ENCODE data around the gene BMP7.
"Not testable (repeated sequence)": the region's sequence is repeated elsewhere in the genome, so short reads cannot be mapped to it uniquely, and the experiment has no call there.

The BMP7 gene

GRCh38 chr20:57209413-57209812, 57.0 kb downstream of the BMP7 start:
- DNase-seq: no peak

DNA sequence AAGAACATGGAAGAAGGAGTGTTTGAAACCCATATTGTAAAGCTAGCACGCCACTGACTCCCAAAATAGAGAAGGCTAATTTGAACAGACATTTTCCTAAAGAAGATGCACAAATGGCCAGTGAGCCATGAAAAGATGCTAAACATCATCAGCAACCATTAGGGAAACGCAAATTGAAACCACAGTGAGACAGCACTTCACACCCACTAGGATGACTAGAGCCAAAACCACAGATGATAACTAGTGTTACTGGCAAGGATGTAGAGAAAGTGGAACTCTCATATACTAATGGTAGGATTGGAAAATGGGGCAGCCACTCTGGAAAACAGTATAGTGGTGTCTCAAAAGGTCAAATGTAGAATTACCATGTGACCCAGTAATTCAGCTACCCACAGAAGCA, 58.2 kb downstream of the BMP7 start:
- no peak for DNase-seq

GRCh38 chr20:57207251-57207650, 59.2 kb downstream of the BMP7 start:
- no peak for DNase-seq

GRCh38 chr20:57205606-57206219, 60.7 kb downstream of the BMP7 start:
- no peak for DNase-seq

DNA sequence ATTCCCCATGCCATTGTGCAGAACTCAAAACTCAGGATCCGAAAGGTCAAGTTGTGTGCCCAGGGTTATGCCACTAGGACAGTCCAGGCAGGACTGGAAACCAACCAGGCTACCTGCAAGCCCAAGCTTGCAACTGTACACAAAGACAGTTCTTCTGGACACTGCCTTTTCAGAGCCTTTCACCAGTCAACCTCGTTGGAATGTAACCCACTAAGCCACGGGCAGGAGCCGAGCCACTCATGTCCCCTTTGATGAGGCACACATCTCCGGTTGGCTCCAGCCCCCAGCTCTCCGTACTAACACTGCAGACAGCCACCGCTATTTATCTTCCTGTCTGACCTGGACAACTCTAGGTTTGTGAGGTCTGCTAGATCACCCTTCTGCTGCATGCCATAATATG, 62.5 kb downstream of the BMP7 start:
- no peak for DNase-seq

GRCh38 chr20:57203204-57203603, 63.2 kb downstream of the BMP7 start:
- no peak for DNase-seq

DNA sequence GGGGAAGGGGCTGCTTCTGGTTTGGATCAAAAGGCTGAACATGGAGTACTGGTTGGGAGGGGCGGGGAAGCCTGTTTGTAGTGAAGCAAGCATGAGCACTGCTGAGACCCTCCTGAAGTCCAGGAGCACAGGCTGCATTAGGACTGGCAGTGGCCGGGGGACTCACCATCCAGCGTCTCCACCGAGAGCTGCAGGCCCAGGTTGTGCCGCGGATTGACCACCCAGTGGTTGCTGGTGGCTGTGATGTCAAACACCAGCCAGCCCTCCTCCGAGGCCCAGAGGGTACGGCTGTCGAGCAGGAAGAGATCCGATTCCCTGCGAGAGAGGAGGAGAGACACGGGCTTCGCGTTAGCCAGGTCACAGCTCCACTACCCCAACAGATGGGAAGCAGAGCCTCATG, 64.1 kb downstream of the BMP7 start:
- no peak for DNase-seq

- no peak for DNase-seq
Measured at GRCh38 chr20:57200882-57201695, 65.4 kb downstream of the BMP7 start.

- no peak for DNase-seq
Measured at GRCh38 chr20:57199656-57200405, 66.6 kb downstream of the BMP7 start.

GRCh38 chr20:57198132-57199072, 68.0 kb downstream of the BMP7 start:
- no peak for DNase-seq

- DNase-seq: no peak
Measured at GRCh38 chr20:57197352-57198131, 68.9 kb downstream of the BMP7 start.

GRCh38 chr20:57195469-57196100, 70.9 kb downstream of the BMP7 start:
- DNase-seq: no peak

DNA sequence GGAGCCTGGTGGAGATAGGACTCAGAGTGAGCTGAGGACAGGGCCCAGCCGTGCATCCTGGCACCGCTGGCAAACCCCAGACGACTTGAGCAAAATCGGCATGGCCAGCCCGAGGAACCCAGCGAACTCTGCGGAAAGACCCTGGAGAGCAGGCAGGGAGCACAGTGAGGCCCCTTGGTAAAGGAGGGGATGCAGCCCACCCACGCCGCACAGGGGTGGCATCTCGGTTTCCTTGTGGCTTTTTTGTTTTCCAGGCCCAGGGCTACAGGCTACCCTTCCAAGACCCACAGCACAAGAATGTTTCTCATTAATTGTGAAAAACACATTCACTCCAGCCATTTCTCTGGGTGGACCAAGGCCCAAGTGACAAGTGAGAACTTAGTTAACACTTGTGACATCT, 71.4 kb downstream of the BMP7 start:
- DNase-seq: no peak

DNA sequence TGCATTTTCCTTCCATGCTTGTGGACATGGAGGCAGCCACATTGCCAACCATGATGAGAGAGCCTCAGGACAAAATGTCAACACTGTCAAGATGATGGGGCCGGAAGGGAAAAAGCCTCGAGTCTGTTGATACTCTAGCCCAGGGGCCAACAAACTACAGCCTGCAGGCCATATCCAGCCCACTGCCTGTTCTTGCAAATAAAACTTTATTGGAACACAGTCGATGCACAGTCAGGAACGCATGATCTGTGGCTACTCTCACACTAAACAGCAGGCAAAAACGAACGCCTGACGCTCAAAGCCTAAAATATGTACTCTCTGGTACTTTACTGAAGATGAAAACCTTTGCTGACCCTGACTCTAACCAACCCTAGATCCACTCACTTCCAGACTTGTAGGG, 72.3 kb downstream of the BMP7 start:
- no peak for DNase-seq

DNA sequence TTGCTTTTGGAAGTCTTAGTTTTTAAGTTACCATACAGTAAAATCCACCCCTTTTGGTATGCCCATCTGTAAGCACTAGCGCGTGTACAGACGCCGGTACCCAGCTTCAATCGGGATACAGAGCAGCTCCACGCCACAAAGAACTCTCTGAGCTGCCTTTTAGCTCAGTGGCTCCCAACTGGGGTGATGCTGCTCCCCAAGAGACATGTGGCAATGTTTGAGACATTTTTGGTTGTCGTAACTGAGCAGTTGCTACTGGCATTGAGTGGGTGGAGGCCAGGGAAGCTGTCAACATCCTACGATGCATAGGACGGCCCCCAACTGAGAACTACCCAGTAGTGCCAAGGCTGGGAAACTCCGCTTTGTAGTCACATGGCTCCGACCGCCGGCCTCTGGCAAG, 73.3 kb downstream of the BMP7 start:
- no peak for DNase-seq

DNA sequence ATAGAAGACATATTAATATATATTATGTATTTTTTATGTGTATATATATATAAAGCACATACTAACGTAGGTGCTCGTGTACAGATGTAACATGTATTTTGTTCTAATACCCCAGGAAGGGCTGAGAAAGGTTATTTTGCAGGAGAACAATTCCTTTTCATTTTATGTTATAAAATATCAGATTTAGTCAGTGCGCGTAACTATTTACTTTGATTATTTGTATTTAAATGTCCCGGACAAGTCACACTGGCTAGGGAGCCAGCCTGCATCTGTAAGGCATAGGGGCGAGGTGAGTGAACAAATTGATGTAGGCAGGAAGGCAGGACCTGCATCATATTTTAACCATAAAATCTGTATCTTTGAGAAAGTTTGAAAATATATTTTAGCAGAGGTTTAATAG, 74.1 kb downstream of the BMP7 start:
- DNase-seq: no peak

GRCh38 chr20:57191265-57191638, 75.2 kb downstream of the BMP7 start:
- DNase-seq: not testable (repeated sequence)

DNA sequence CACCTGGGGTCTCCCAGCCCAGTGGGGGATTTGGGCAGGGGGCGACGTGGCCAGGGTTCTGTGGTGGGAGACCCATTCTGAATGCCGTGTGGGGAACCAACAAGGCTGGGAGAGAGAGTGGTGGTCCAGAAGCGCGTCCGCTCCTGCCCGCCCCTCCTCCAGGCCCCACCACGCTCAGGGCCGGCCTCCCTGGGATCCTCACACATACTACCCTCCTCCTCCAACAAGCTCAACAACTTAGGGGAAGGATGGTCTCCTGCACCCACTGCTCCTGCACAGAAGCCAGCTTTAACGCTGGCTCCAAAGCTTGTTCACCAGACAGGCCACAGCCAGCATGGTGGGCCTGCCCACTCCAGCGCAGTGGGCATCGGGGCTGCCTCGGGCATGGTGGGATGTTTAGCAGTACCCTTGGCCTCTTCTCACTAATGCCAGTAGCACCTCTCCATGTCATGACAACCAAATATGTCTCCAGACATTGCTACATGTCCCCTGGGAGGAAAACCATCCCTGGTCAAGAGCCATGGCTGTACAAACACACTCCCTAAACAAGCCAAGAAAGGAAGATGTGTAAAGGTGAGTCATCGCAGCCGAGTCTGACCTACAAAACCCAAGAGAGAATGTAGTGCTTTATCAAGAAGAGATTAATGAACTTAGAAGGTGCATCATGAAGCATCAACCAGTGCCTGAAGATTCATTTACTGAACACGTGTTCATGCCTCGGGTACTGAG, 75.7 kb downstream of the BMP7 start:
- no peak for DNase-seq

DNA sequence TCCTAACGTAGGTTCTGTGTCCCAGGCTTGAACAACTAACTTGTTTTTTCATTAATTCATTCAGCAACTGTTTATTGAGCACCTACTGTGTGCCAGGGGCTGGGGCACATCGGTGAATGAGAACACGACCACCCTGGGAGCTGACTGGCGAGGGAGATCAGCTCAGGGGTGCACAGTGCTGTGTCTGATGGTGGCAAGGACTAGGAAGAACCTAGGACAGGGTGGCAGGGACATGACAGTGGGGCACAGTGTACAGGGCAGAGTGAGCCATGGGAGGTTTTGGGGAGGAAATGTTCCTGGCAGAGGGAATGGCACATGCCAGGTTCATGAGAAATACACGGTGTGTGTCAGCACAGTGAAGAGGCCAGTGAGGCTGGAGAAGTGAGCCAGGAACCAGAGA, 76.7 kb downstream of the BMP7 start:
- DNase-seq: no peak

GRCh38 chr20:57188576-57189079, 77.8 kb downstream of the BMP7 start:
- DNase-seq: no peak

GRCh38 chr20:57188056-57188455, 78.4 kb downstream of the BMP7 start:
- no peak for DNase-seq

Measured in NCI-H2171 (cell line).